Stimulated activated naive CD4-positive, alpha-beta T cell treated with Interleukin-2 at 50 U/mL for 16 hours (primary cell): ENCODE data around the gene CIART.
A peak's percentile ranks its signal among the peaks of the same experiment; 100 is the strongest.
"Not testable (repeated sequence)": the region's sequence is repeated elsewhere in the genome, so short reads cannot be mapped to it uniquely, and the experiment has no call there.

Experiments used
- DNase-seq: peaks from one replicate; lab custom pipeline; 2025; lab: John Stamatoyannopoulos, UW

CIART gene

GRCh38 chr1:150309758-150310508 is 27.6 kb downstream of the CIART start:
- no peak for DNase-seq

- no peak for DNase-seq
These were observed 29.4 kb downstream of the CIART start for GRCh38 chr1:150311762-150312161.

GRCh38 chr1:150314691-150315090 is 32.3 kb downstream of the CIART start:
- not testable (repeated sequence) for DNase-seq

GRCh38 chr1:150320667-150320978 is 38.3 kb downstream of the CIART start:
- no peak for DNase-seq

- no peak for DNase-seq
These were observed 39.4 kb downstream of the CIART start for GRCh38 chr1:150321826-150322166.

- DNase-seq, result peak; percentile 1
These were observed 40.0 kb downstream of the CIART start for GRCh38 chr1:150322310-150322709.

- no peak for DNase-seq
These were observed 50.4 kb downstream of the CIART start for GRCh38 chr1:150332651-150333290.
